Measurements from ENCODE around the gene FAM53B. TPM values are rescaled to one million over a fixed set of nuclear protein-coding genes. Genes with fewer than 3 reads are reported as not detected.

Gene FAM53B
- total RNA-seq, 2 experiments from 2014 or later: 13.3 to 13.9 TPM

DNA sequence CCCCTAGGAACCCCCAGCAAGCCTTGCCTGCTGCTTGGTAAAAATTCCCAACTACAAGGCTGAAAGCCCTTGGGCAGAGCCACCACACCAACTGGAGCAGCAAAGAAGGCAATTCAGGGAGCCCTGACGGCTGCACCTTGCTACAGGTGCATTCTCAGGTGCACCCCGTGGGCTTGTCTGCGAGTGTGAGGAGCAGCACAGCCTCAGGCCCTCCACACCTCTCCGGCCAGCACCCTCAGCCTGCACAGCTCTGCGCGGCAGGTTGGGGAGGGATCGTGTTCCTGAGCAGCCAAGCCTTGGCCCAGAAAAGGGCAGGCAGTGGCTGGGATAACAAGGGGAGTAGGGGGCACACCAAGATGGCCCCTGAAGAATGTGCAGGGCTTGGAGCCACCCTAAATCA lies 104.1 kb downstream of the FAM53B start:
- DNase-seq: no peak
- no peak for ATAC-seq
- no peak overlapping the region for H3K27ac Mint-ChIP-seq
- intact Hi-C loops (cut with DNase I, micrococcal nuclease): no loop called here
- no peaks in the 10 kb centered on the region for H3K27me3 Mint-ChIP-seq
- H3K36me3 Mint-ChIP-seq (ENCODE audit: low read depth): no peaks in the 10 kb centered on the region
- ChIA-PET POLR2A (interaction anchor here (0.8 kb wide), 1 partner anchor 34 kb away, joined by 4 read pairs; no protein-coding TSS in a partner anchor), CTCF (no interaction called here)
- peaks cover 61% of the 10 kb centered on the region for H3K4me1 Mint-ChIP-seq
- no peak overlapping the region for H3K4me3 Mint-ChIP-seq
- H3K9me3 Mint-ChIP-seq (ENCODE audit: low read depth): no peaks in the 10 kb centered on the region

DNA sequence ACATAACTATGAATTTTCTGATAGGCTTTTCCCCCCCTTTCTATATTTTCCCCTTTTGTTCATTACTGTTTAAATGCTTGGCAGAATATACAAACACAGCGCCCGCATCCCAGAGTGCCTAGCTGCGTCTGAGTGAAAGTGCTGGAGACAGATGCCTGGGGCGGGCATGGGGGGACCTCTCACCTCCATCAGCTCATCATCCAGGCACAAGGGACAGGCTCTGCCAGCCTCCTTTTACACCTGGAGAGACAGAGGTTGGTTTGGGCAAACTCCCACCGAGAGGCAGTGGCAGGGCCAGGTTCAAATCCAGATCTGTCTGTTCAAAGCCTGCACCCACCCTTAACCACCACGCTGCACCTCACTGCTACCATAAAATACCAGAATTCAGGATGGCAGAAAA lies 104.5 kb downstream of the FAM53B start:
- POLR2A ChIA-PET: interaction anchor here (0.6 to 0.8 kb wide), 2 partner anchors 14 to 34 kb away, joined by 4 read pairs; no protein-coding TSS in a partner anchor
- intact Hi-C loops (cut with DNase I, micrococcal nuclease): no loop called here
- CTCF ChIA-PET: no interaction called here

DNA sequence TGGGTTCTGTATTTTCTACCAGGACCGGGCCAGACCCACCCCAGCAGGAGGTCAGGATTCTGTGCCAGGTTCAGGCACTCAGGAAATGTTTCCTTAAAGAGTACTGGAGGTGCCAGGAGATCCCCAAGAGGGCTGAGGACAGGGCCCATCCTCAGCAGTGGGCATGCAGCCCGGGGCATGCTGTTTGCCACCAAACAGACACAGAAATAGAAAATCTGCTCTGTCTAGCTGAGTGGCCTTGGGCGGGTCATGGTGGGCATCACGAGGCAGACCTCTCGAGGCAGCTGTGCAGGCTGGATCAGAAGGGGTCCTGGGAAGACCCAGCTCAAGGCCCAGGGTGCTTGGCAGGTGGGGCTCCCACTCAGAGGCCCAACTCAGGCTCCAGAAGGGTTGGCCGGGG lies 105.0 kb downstream of the FAM53B start:
- CTCF ChIA-PET: interaction anchor here (0.5 kb wide), 1 partner anchor 75 kb away, joined by 3 read pairs; no protein-coding TSS in a partner anchor
- no peak for ATAC-seq
- H3K36me3 Mint-ChIP-seq (ENCODE audit: low read depth): peaks cover 4% of the 10 kb centered on the region
- no peak overlapping the region for H3K4me3 Mint-ChIP-seq
- POLR2A ChIA-PET: interaction anchor here (0.6 to 0.8 kb wide), 2 partner anchors 13 to 33 kb away, joined by 4 read pairs; no protein-coding TSS in a partner anchor
- no peaks in the 10 kb centered on the region for H3K27me3 Mint-ChIP-seq
- H3K27ac Mint-ChIP-seq: no peak overlapping the region
- intact Hi-C loops (cut with DNase I, micrococcal nuclease): no loop called here
- DNase-seq: no peak
- H3K4me1 Mint-ChIP-seq: peaks cover 55% of the 10 kb centered on the region
- peaks cover 4% of the 10 kb centered on the region for H3K9me3 Mint-ChIP-seq (ENCODE audit: low read depth)

More for the DNA sequence above, 104.5 kb downstream of the FAM53B start:
- ATAC-seq (no peak), DNase-seq (no peak)
- Mint-ChIP-seq H3K9me3 (ENCODE audit: low read depth) (peaks cover 1% of the 10 kb centered on the region), H3K4me1 (peaks cover 59% of the 10 kb centered on the region), H3K27ac (no peak overlapping the region), H3K27me3 (no peaks in the 10 kb centered on the region), H3K4me3 (no peak overlapping the region), H3K36me3 (ENCODE audit: low read depth) (peaks cover 1% of the 10 kb centered on the region)

DNA sequence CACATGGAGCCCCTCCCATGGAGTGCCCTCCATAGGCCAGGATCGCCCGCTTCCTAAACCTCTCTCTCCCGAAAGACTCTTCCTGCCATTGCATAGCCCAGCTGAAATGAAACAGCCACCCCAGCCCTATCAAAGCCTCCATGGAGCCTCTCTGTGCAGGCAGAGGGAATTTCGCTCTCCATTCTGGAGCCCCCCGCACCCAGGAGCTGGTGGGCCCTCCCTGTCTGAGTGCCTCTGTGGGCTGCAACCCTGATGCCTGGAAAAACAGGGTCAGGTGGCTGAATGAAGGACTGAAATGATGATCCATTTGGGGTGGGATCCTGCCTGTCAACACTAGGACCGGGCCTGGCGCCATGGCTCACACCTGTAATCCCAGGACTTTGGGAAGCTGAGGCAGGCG lies 106.4 kb downstream of the FAM53B start:
- intact Hi-C loops (cut with DNase I, micrococcal nuclease): no loop called here
- H3K36me3 Mint-ChIP-seq (ENCODE audit: low read depth): peaks cover 8% of the 10 kb centered on the region
- H3K4me1 Mint-ChIP-seq: peaks cover 56% of the 10 kb centered on the region
- ChIA-PET CTCF (interaction anchor here (0.7 to 2.4 kb wide), 5 partner anchors 51 to 189 kb away, joined by 4 to 7 read pairs (median 4); no protein-coding TSS in a partner anchor), POLR2A (no interaction called here)
- ATAC-seq (no peak), DNase-seq (no peak)
- no peaks in the 10 kb centered on the region for H3K27me3 Mint-ChIP-seq
- peaks cover 7% of the 10 kb centered on the region for H3K9me3 Mint-ChIP-seq (ENCODE audit: low read depth)
- peak overlapping the region; percentile 47 for H3K27ac Mint-ChIP-seq
- H3K4me3 Mint-ChIP-seq: no peak overlapping the region

DNA sequence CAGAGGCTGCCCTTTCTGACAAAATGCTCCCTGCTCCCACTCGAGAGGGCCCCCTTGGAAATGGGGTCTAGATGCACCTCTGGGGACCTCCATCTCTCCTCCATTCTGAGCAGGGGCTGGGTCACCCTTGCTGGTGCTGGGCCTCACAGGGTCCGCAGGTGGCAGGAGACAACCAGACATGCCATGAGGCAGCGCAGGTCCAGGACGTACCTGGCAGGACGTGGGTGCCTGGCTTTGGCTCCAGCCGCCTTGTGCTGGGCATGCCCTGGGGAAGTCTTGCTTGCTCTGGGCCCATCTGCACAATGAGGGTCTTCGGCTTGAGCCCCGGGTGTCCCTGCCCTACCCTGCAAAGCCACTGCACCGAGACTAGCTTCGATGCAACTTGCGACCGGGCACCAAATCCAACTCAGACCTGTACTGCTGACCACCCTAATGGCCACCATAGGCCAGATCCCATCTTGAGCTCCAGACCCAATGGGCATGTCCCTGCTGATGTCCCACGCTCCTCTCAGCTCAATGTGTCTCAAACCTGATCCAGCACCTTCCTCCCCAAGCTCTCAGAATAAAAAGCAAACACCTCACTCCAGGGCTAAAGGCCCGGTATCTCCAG lies 107.0 kb downstream of the FAM53B start:
- H3K4me1 Mint-ChIP-seq: peaks cover 58% of the 10 kb centered on the region
- ChIA-PET POLR2A (no interaction called here), CTCF (interaction anchor here (0.7 to 2.4 kb wide), 6 partner anchors 47 to 112 kb away, joined by 4 to 7 read pairs (median 4); no protein-coding TSS in a partner anchor)
- no peak overlapping the region for H3K4me3 Mint-ChIP-seq
- no peaks in the 10 kb centered on the region for H3K27me3 Mint-ChIP-seq
- intact Hi-C loops (cut with DNase I, micrococcal nuclease): no loop called here
- H3K27ac Mint-ChIP-seq: peak overlapping the region; percentile 47
- H3K36me3 Mint-ChIP-seq (ENCODE audit: low read depth): peaks cover 8% of the 10 kb centered on the region
- ATAC-seq (no peak), DNase-seq (no peak)
- H3K9me3 Mint-ChIP-seq (ENCODE audit: low read depth): peaks cover 7% of the 10 kb centered on the region

DNA sequence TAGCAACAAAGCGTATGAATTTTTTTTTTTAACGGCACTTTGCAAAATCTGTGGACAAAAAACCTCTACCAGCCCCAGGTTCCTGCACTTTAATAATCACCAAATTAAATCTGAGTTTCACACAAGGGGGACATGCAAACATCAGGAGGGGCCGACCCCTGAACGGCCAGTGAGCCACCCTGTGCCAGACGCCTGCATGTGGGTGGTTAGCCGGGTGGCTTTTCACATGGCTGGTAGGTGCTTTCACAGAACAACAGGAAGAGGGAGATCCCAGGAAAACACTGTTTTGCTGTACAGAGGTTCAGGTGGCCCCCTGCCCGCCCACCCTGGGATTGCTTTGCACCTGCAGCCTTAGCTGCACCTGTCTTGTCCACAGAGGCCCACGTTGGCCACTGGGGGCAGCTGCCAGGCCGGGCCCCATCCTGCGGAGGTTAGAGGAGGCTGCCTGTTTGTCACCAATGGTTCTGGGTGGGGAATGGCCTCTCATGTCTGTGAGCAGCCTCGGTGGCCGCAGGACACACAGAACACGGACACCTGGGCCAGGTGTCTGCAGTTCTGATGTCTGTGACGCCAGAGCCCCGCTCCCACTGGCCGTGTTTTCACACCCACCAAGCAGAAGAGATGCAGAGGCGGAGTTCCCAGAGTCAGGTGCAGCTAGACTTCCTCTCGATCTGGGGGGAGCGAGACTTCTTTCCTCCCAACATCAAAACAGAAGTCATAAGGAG lies 107.7 kb downstream of the FAM53B start:
- ChIA-PET POLR2A (no interaction called here), CTCF (interaction anchor here (0.9 to 2.4 kb wide), 5 partner anchors 48 to 113 kb away, joined by 4 to 7 read pairs (median 4); no protein-coding TSS in a partner anchor)
- Mint-ChIP-seq H3K27me3 (no peaks in the 10 kb centered on the region), H3K9me3 (ENCODE audit: low read depth) (peaks cover 7% of the 10 kb centered on the region), H3K27ac (peak overlapping the region; percentile 69), H3K36me3 (ENCODE audit: low read depth) (peaks cover 8% of the 10 kb centered on the region), H3K4me1 (peaks cover 58% of the 10 kb centered on the region), H3K4me3 (peak overlapping the region; percentile 27)
- peak; percentile 55 for DNase-seq
- ATAC-seq: peak; percentile 20
- intact Hi-C loops (cut with DNase I, micrococcal nuclease): no loop called here

DNA sequence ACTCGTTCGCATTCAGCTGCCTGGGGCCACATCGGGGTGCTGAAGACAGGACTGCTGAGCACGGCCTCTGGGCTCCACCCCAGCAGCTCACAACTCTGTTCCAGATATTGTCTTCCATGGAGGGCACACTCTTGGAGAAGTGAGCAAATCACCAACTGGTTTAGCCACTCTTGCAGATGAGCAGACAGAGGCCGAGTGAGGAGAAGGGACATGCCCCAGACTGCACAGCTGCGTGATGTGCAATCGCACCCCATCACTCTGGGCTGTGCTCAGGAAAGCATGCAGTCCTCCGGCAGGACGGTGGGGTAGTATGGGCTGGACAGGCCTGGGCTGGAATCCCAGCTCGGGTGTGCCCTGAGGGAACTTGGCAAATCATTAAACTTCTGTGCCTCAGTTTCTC lies 111.6 kb downstream of the FAM53B start:
- no peak for ATAC-seq

DNA sequence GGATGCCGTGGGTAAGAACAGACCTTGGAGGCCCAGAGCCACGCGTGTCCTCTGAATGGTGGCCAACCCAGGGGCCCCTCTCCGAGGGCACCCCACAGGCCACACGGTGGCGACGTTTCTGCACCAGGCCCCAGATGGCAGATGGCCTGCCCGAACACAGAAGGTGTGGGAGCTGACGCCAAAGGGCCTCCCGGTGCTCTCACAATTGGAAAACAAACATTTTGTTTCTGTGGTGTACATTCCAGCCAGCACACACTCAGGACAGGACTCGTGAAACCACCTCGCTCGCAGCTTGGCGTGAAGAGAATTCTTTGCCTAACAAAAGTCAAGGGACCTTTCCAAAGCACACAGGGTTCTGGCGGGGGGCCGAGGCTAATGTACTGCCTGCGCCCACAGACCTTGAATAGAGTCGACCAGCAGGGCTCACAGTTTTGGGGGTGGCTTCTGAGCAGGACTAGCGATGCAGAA lies 112.1 kb downstream of the FAM53B start:
- POLR2A ChIA-PET: no interaction called here
- peaks cover 7% of the 10 kb centered on the region for H3K9me3 Mint-ChIP-seq (ENCODE audit: low read depth)
- peaks cover 8% of the 10 kb centered on the region for H3K36me3 Mint-ChIP-seq (ENCODE audit: low read depth)
- CTCF ChIA-PET: interaction anchor here (0.6 to 2.0 kb wide), 4 partner anchors 87 to 111 kb away, joined by 4 to 13 read pairs (median 4); no protein-coding TSS in a partner anchor
- intact Hi-C loops (cut with DNase I, micrococcal nuclease): loop anchor here (1.0 kb wide), 1 partner anchor 109 kb away; no protein-coding TSS in a partner anchor
- no peak overlapping the region for H3K27ac Mint-ChIP-seq
- no peak overlapping the region for H3K4me3 Mint-ChIP-seq
- ATAC-seq (peak; percentile 59), DNase-seq (peak; percentile 71)
- H3K27me3 Mint-ChIP-seq: no peaks in the 10 kb centered on the region
- peaks cover 45% of the 10 kb centered on the region for H3K4me1 Mint-ChIP-seq

More for the DNA sequence above, 111.6 kb downstream of the FAM53B start:
- no peaks in the 10 kb centered on the region for H3K27me3 Mint-ChIP-seq
- ChIA-PET POLR2A (no interaction called here), CTCF (interaction anchor here (0.6 to 2.0 kb wide), 4 partner anchors 86 to 110 kb away, joined by 4 to 13 read pairs (median 4); no protein-coding TSS in a partner anchor)
- intact Hi-C loops (cut with DNase I, micrococcal nuclease): loop anchor here (1.0 kb wide), 1 partner anchor 109 kb away; no protein-coding TSS in a partner anchor
- no peak for DNase-seq
- peaks cover 7% of the 10 kb centered on the region for H3K9me3 Mint-ChIP-seq (ENCODE audit: low read depth)
- no peak overlapping the region for H3K27ac Mint-ChIP-seq
- H3K4me3 Mint-ChIP-seq: no peak overlapping the region
- H3K36me3 Mint-ChIP-seq (ENCODE audit: low read depth): peaks cover 8% of the 10 kb centered on the region
- peaks cover 45% of the 10 kb centered on the region for H3K4me1 Mint-ChIP-seq

DNA sequence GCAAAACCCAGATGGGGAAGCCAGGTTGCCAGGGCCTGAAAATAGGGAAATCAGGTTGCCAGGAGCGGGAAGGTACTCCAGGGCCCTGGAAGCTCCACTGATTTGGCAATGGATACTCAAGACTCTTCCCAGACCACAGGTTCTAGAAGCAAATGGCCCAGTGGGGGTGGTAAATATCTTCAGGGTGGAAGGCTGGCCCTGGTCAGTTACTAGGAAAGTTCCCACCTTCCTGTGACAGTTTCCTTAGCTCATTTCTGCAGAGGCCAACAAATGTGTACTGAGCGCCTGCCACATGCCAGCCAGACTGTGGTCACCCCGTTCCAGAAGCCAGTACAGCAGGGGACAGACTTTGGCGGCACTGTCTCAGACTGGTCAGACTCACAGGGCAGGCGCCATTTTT lies 113.6 kb downstream of the FAM53B start:
- DNase-seq (no peak), ATAC-seq (no peak)
- CTCF ChIA-PET: interaction anchor here (0.8 to 2.2 kb wide), 3 partner anchors 100 to 111 kb away, joined by 3 to 7 read pairs (median 3); no protein-coding TSS in a partner anchor
- peaks cover 43% of the 10 kb centered on the region for H3K4me1 Mint-ChIP-seq
- H3K36me3 Mint-ChIP-seq (ENCODE audit: low read depth): peaks cover 8% of the 10 kb centered on the region
- POLR2A ChIA-PET: interaction anchor here (0.7 kb wide), 1 partner anchor 103 kb away, joined by 3 read pairs; no protein-coding TSS in a partner anchor
- no peak overlapping the region for H3K27ac Mint-ChIP-seq
- no peak overlapping the region for H3K4me3 Mint-ChIP-seq
- peaks cover 7% of the 10 kb centered on the region for H3K9me3 Mint-ChIP-seq (ENCODE audit: low read depth)
- no peaks in the 10 kb centered on the region for H3K27me3 Mint-ChIP-seq
- intact Hi-C loops (cut with DNase I, micrococcal nuclease): no loop called here

DNA sequence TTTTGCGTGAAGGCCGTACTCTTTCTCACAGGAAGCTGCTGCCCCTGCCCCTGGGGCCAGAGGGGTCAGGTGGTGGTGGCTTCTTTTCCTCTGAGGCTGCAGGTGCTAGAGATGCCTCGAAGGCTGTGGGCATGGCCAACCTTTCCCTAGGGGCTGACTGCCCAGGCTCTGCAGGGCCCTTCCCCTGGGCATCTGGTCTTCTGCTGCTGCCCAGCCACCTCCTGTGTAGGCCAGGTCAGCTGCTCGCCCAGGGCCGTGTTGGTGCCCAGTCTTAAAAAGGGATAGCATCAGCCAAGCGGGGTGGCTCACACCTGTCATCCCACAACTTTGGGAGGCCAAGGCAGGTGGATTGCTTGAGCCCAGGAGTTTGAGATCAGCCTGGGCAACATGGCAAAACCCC lies 114.3 kb downstream of the FAM53B start:
- ChIA-PET CTCF (interaction anchor here (0.6 to 2.2 kb wide), 6 partner anchors 99 to 232 kb away, joined by 3 to 7 read pairs (median 4); no protein-coding TSS in a partner anchor), POLR2A (no interaction called here)
- Mint-ChIP-seq H3K9me3 (ENCODE audit: low read depth) (peaks cover 7% of the 10 kb centered on the region), H3K4me3 (no peak overlapping the region), H3K27ac (no peak overlapping the region), H3K4me1 (peaks cover 47% of the 10 kb centered on the region), H3K27me3 (no peaks in the 10 kb centered on the region), H3K36me3 (ENCODE audit: low read depth) (peaks cover 11% of the 10 kb centered on the region)
- intact Hi-C loops (cut with DNase I, micrococcal nuclease): loop anchor here in 1 of 2 experiments (5.0 kb wide), 1 partner anchor 197 kb away; no protein-coding TSS in a partner anchor
- no peak for ATAC-seq
- no peak for DNase-seq

DNA sequence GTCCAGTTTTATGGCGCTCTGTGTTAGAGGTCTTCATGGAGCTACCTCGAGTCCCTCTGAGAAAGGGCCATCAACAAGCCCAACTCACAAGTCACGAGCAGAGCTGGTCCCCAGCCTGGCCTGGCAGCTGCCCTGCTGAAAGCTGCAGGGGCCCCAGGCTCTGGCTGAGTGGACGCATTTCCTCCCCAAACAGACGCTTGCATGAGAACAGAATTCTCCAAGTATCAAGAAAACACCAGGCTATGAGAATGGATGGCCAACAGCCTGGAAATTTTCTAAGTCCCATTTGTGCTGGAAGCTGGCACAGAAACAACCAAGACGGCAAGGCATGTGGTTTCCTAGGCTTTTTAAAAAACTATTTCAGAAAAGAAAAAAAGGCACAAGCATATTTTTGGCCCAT lies 114.8 kb downstream of the FAM53B start:
- no peak overlapping the region for H3K27ac Mint-ChIP-seq
- peaks cover 2% of the 10 kb centered on the region for H3K27me3 Mint-ChIP-seq
- POLR2A ChIA-PET: no interaction called here
- DNase-seq (no peak), ATAC-seq (no peak)
- CTCF ChIA-PET: interaction anchor here (0.6 to 2.2 kb wide), 6 partner anchors 9 to 233 kb away, joined by 3 to 7 read pairs (median 4); no protein-coding TSS in a partner anchor
- peaks cover 47% of the 10 kb centered on the region for H3K4me1 Mint-ChIP-seq
- no peak overlapping the region for H3K4me3 Mint-ChIP-seq
- intact Hi-C loops (cut with DNase I, micrococcal nuclease): loop anchor here in 1 of 2 experiments (5.0 kb wide), 1 partner anchor 198 kb away; no protein-coding TSS in a partner anchor
- peaks cover 3% of the 10 kb centered on the region for H3K9me3 Mint-ChIP-seq (ENCODE audit: low read depth)
- peaks cover 7% of the 10 kb centered on the region for H3K36me3 Mint-ChIP-seq (ENCODE audit: low read depth)
